ENCODE results near the gene NFAT5.

GRCh38 chr16:69593751-69594255, 28.0 kb downstream of the NFAT5 start:
- TF ChIP-seq CTCF (IDR thresholded peaks at IDR 0.05; ENCODE audit: extremely low read depth in 1 of 2, insufficient read depth in 1 of 2, low read depth in 1 of 2, low read length in 2 of 2) (no peak), EZH2 (IDR thresholded peaks at IDR 0.05; ENCODE audit: borderline replicate concordance, low read depth, low read length, severe bottlenecking) (no peak)

Data from endothelial cell of umbilical vein (primary cell).